ENCODE data around the gene PANK1. TPM values are rescaled to one million over a fixed set of nuclear protein-coding genes. Genes with fewer than 3 reads are reported as not detected.

Gene PANK1
- total RNA-seq, 2 experiments from 2014 or later: 3.2 to 4.0 TPM

DNA sequence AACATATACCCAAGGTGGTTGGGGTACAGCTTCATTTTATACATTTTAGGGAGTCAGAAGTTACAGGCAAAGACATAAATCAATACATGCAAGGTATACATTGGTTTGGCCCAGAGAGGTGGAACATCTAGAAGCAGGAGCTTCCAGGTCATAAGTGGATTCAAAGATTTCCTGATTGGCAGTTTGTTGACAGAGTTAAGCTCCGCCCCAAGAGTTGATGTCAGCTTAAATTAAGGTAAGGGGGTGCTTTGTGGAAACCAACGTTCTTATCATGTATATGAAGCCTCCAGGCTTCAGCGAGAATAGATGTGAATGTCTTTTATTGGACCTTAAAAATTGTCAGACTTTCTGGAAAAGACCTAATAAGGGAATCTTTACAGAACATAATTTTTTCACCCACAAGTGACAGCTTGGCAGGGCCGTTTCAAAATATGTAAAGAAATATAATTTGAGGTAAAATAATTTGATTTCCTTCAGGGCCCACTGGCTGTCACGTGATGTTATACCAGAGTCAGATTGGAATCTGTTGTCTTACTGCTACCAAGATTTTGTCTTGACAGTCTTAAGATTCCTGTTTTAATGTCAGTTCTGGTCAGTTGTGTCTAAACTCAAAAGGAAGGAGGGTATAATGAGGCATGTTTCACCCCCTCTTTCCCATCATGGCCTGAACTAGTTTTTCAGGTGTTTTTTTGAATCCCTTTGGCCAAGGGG, 6.3 kb upstream of the PANK1 start:
- Mint-ChIP-seq H3K36me3 (ENCODE audit: low read depth) (no peaks in the 10 kb centered on the region), H3K27me3 (peaks cover 12% of the 10 kb centered on the region), H3K9me3 (ENCODE audit: low read depth) (no peaks in the 10 kb centered on the region), H3K27ac (no peak overlapping the region), H3K4me1 (no peaks in the 10 kb centered on the region), H3K4me3 (no peak overlapping the region)
- intact Hi-C loops (cut with DNase I, micrococcal nuclease): no loop called here
- POLR2A ChIA-PET: no interaction called here
- CTCF ChIA-PET: no interaction called here
- no peak for DNase-seq
- no peak for ATAC-seq

DNA sequence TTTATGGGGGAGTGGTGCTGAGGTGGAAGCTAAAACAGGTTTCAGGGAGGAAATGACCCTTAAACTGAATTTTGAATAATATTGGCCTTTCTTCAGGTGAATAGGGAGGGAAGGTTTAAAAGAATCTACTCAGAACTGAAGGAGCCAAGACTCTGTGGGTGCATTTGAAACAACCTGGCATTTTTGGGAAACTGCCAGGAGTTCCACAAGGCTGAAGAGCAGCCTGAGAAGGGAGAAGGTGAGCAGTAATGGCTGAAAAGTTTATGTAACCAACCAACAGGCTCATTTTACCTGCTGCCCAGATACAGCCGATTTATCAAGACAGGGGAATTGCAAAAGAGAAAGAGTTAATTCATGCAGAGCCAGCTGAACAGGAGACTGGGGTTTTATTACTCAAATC, 4.0 kb upstream of the PANK1 start:
- H3K27me3 Mint-ChIP-seq: peaks cover 12% of the 10 kb centered on the region
- ATAC-seq (no peak), DNase-seq (no peak)
- ChIA-PET POLR2A (no interaction called here), CTCF (interaction anchor here (1.0 kb wide), 1 partner anchor 486 kb away, joined by 3 read pairs; no protein-coding TSS in a partner anchor)
- intact Hi-C loops (cut with DNase I, micrococcal nuclease): loop anchor here in 1 of 2 experiments (10.0 kb wide), 1 partner anchor 1226 kb away; the partner anchor contains the start of gene RPP30
- no peak overlapping the region for H3K4me3 Mint-ChIP-seq
- peaks cover 2% of the 10 kb centered on the region for H3K36me3 Mint-ChIP-seq (ENCODE audit: low read depth)
- no peak overlapping the region for H3K27ac Mint-ChIP-seq
- H3K4me1 Mint-ChIP-seq: peaks cover 6% of the 10 kb centered on the region
- H3K9me3 Mint-ChIP-seq (ENCODE audit: low read depth): no peaks in the 10 kb centered on the region

DNA sequence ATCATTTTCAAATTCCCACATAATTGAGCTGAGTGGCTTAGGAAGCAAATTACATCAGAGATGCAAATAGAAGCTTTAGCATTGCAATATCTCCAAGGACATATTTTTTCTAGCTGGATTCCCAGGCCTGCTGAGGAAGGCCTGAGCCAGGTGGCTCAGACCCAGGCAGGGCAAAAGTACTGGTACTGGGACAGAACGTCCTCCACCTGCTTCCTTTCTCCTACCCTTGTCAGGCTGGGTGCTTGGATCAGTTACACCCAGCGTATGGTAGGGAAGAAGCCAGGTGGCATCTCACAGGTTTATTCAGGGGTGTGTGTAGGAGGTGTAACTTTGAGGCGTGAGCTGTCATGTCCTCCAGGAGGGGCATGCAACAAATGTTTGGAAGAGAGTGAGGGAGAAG, 3.0 kb upstream of the PANK1 start:
- intact Hi-C loops (cut with DNase I, micrococcal nuclease): loop anchor here in 1 of 2 experiments (10.0 kb wide), 1 partner anchor 1227 kb away; the partner anchor contains the start of gene RPP30
- no peak for ATAC-seq
- DNase-seq: no peak
- Mint-ChIP-seq H3K9me3 (ENCODE audit: low read depth) (no peaks in the 10 kb centered on the region), H3K36me3 (ENCODE audit: low read depth) (peaks cover 2% of the 10 kb centered on the region), H3K4me1 (peaks cover 6% of the 10 kb centered on the region), H3K27me3 (peaks cover 12% of the 10 kb centered on the region), H3K27ac (no peak overlapping the region), H3K4me3 (no peak overlapping the region)
- POLR2A ChIA-PET: no interaction called here
- CTCF ChIA-PET: no interaction called here

DNA sequence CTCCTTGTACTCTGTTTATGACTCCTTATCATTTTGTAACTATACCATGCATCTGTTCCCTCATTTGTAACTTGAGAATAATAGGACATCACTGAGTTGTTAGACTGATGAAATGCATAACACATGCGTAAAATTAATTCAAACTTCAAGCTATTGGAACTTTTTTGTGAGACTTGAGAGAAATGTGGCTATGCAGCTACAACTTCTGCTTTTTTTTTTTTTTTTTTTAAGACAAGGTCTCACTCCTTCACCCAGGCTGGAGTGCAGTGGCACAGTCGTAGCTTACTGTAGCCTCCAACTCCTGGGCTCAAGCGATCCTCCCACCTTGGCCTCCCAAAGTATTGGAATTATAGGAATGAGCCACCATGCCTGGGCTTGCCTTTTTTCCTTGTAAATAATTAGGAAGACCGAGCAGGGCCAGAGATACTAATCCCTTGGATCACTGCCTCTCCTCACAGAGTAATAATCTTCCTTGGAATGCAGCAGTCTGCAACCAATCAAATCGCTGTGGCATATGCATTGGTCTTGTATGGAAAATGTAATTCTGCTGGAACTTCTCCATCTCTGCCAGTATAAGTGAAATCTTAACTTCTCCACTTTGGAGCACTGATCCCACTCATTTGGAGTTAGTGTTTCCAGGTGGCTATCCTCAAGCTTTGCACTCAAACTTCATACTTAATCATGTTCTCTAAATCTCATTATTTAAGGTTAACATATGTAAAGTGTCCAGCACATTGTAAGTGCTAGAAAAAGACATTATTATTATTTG, 2.0 kb upstream of the PANK1 start:
- intact Hi-C loops (cut with DNase I, micrococcal nuclease): loop anchor here in 1 of 2 experiments (10.0 kb wide), 1 partner anchor 1228 kb away; the partner anchor contains the start of gene RPP30
- H3K36me3 Mint-ChIP-seq (ENCODE audit: low read depth): peaks cover 2% of the 10 kb centered on the region
- ATAC-seq: no peak
- H3K4me3 Mint-ChIP-seq: no peak overlapping the region
- ChIA-PET CTCF (interaction anchor here (0.5 to 1.1 kb wide), 2 partner anchors 11 to 430 kb away, joined by 3 read pairs; no protein-coding TSS in a partner anchor), POLR2A (no interaction called here)
- peaks cover 12% of the 10 kb centered on the region for H3K27me3 Mint-ChIP-seq
- H3K4me1 Mint-ChIP-seq: peaks cover 6% of the 10 kb centered on the region
- H3K27ac Mint-ChIP-seq: no peak overlapping the region
- H3K9me3 Mint-ChIP-seq (ENCODE audit: low read depth): no peaks in the 10 kb centered on the region
- DNase-seq: no peak

DNA sequence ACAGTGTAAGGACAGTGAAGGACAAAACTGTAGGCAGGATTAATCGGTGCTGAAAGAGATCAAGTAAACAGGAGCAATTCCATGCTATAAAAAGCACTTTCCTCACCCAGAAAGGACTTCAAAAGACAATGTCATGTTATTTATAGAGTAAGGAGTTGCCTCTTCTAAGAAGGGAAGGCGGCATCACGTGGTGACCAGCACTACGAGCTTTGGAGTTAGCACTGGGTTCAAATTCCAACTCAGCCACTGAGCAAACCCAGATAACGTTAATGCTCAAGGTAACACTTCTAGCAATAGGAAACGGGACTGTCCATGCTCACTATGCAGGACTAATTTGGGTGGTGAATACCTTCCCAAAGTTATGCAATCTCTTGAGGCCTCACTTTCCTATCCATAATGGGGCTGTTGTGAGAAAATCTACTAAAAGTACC, 715 bp upstream of the PANK1 start:
- ChIA-PET POLR2A (no interaction called here), CTCF (interaction anchor here (1.0 to 1.1 kb wide), 2 partner anchors 9 to 27 kb away, joined by 3 to 4 read pairs; no protein-coding TSS in a partner anchor)
- peaks cover 2% of the 10 kb centered on the region for H3K36me3 Mint-ChIP-seq (ENCODE audit: low read depth)
- H3K4me1 Mint-ChIP-seq: peaks cover 6% of the 10 kb centered on the region
- no peak overlapping the region for H3K4me3 Mint-ChIP-seq
- H3K27me3 Mint-ChIP-seq: peaks cover 12% of the 10 kb centered on the region
- ATAC-seq (no peak), DNase-seq (peak; percentile 6)
- H3K9me3 Mint-ChIP-seq (ENCODE audit: low read depth): no peaks in the 10 kb centered on the region
- intact Hi-C loops (cut with DNase I, micrococcal nuclease): loop anchor here (1.0 to 10.0 kb wide), 4 partner anchors 56 to 1229 kb away; partner anchors contain the start of genes IFIT5 (in 2 of the 2), KIF20B (in 1 of the 2) and RPP30 (in 1 of the 2)
- H3K27ac Mint-ChIP-seq: peak overlapping the region; percentile 92

DNA sequence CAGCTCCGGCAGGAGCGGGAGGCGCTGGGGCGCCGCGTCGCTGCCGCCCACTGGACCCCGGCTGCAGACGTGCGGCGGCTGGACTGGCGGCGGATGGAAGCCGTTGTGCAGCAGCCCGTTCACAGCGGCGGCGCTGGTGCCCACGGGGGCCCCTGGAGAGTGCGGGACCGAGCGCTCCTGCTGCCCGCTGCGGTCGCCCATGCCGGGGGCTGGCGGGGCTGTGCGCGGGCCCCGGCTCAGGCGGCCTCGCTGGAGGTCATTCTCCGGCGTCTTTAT, 413 bp downstream of the PANK1 start:
- Mint-ChIP-seq H3K27me3 (peaks cover 11% of the 10 kb centered on the region), H3K27ac (peak overlapping the region; percentile 32), H3K4me1 (peaks cover 6% of the 10 kb centered on the region), H3K9me3 (ENCODE audit: low read depth) (no peaks in the 10 kb centered on the region), H3K36me3 (ENCODE audit: low read depth) (peaks cover 2% of the 10 kb centered on the region), H3K4me3 (no peak overlapping the region)
- ChIA-PET CTCF (interaction anchor here (0.8 kb wide), 1 partner anchor 261 kb away, joined by 3 read pairs; no protein-coding TSS in a partner anchor), POLR2A (no interaction called here)
- DNase-seq (no peak), ATAC-seq (peak; percentile 25)
- intact Hi-C loops (cut with DNase I, micrococcal nuclease): loop anchor here (1.0 to 10.0 kb wide), 5 partner anchors 57 to 1578 kb away; partner anchors contain the start of genes IFIT5 (in 2 of the 2), KIF20B (in 1 of the 2), PCGF5 (in 1 of the 2) and RPP30 (in 1 of the 2)

DNA sequence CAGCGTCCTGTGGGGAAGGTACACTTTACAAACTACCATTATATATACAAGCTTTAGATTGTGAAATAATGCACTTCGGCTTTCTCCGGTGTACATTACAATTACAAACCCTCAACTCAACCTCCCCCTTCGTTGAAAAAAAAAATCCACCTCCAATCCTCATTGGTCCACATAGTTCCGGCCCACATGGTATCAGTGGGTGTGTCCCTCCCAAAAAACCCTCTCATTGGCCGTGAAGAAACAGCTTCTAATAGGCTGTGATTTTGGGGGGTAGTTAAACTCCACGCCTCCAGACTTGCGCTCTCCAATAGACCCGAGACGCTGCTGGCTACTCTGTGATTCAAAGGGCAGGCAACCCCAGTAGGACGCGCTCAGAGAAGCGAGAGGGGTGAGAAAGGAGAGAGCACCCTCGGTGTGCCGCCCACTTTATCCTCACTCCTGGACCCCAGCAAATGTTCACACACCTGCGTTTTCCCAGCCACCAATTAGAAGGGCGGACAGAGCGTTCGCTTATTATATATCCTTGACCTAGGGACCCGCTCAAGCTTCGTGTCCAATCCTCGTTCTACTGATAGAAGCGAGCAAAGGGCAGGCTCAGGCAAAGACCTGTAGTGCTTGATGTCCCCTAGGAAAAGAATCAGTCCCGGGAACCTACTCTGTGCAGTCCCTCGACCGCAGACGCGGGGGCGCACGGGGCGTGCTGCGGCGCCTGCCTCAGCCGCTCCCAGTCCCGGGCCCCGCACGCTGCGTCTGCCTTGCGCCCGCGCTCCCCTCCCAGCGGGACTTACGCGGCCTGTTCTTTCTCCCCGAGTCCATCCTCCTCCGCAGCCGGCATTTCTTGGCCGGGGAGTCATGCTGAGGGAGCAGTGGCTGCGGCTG, 991 bp downstream of the PANK1 start:
- Mint-ChIP-seq H3K27ac (peak overlapping the region; percentile 32), H3K4me3 (no peak overlapping the region), H3K9me3 (ENCODE audit: low read depth) (no peaks in the 10 kb centered on the region), H3K36me3 (ENCODE audit: low read depth) (peaks cover 2% of the 10 kb centered on the region), H3K27me3 (peaks cover 7% of the 10 kb centered on the region), H3K4me1 (peaks cover 6% of the 10 kb centered on the region)
- ChIA-PET CTCF (interaction anchor here (0.7 to 1.2 kb wide), 6 partner anchors 25 to 654 kb away, joined by 3 read pairs; no protein-coding TSS in a partner anchor), POLR2A (interaction anchor here (0.6 to 1.8 kb wide), 6 partner anchors 12 to 653 kb away, joined by 3 to 22 read pairs (median 4); partner anchors contain the start of genes FAS, KIF20B and LIPA)
- ATAC-seq (peak; percentile 87), DNase-seq (peak; percentile 79)
- intact Hi-C loops (cut with DNase I, micrococcal nuclease): loop anchor here (1.0 to 10.0 kb wide), 5 partner anchors 57 to 1578 kb away; partner anchors contain the start of genes IFIT5 (in 2 of the 2), KIF20B (in 1 of the 2), PCGF5 (in 1 of the 2) and RPP30 (in 1 of the 2)

DNA sequence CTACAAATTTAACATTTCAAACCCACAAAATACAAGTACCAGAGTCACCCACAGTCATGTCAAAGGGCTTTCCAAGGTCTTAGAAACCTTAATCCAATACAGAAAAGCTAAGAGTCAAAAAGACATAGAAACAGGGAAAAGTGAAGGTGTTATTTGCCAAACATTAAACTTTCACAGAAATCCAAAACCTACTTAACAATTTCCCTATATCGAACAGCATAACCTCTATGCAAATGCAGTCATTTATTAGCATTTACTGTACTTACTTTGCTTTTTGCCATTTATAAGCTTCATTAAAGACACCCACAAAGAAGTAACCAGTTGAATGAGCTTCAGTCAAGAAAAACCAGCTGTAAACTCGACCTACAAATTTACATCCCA, 1.6 kb downstream of the PANK1 start:
- ChIA-PET POLR2A (interaction anchor here (0.6 to 1.8 kb wide), 5 partner anchors 13 to 429 kb away, joined by 3 to 22 read pairs (median 3); partner anchors contain the start of genes KIF20B and LIPA), CTCF (interaction anchor here (0.6 to 1.2 kb wide), 6 partner anchors 24 to 1236 kb away, joined by 3 read pairs; no protein-coding TSS in a partner anchor)
- ATAC-seq (no peak), DNase-seq (no peak)
- no peak overlapping the region for H3K4me3 Mint-ChIP-seq
- no peaks in the 10 kb centered on the region for H3K9me3 Mint-ChIP-seq (ENCODE audit: low read depth)
- intact Hi-C loops (cut with DNase I, micrococcal nuclease): loop anchor here (5.0 to 10.0 kb wide), 2 partner anchors 1231 to 1579 kb away; partner anchors contain the start of genes PCGF5 (in 1 of the 2) and RPP30 (in 1 of the 2)
- peaks cover 6% of the 10 kb centered on the region for H3K27me3 Mint-ChIP-seq
- H3K4me1 Mint-ChIP-seq: peaks cover 6% of the 10 kb centered on the region
- peaks cover 2% of the 10 kb centered on the region for H3K36me3 Mint-ChIP-seq (ENCODE audit: low read depth)
- H3K27ac Mint-ChIP-seq: no peak overlapping the region

DNA sequence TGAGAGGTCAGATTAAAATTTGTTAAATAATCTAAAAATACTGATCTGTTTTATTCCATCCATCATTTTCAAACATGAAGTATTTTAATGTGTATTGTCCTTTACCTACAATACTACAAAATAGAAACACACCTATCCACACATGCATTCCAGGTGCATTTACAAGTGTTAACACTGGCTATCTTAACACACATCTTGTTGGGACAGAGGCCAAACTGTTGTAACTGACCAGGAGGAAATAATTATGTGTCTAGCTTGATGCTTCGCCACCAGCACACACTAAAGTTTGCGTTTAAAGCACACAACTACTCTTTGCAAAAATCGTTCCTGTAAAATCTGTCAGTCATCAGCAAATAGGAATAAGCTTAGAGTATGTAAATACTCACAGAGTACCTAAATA, 2.8 kb downstream of the PANK1 start:
- H3K9me3 Mint-ChIP-seq (ENCODE audit: low read depth): no peaks in the 10 kb centered on the region
- H3K27ac Mint-ChIP-seq: no peak overlapping the region
- ChIA-PET CTCF (no interaction called here), POLR2A (no interaction called here)
- no peak overlapping the region for H3K4me3 Mint-ChIP-seq
- intact Hi-C loops (cut with DNase I, micrococcal nuclease): loop anchor here (5.0 to 10.0 kb wide), 2 partner anchors 1233 to 1580 kb away; partner anchors contain the start of genes PCGF5 (in 1 of the 2) and RPP30 (in 1 of the 2)
- H3K36me3 Mint-ChIP-seq (ENCODE audit: low read depth): peaks cover 2% of the 10 kb centered on the region
- H3K27me3 Mint-ChIP-seq: peaks cover 3% of the 10 kb centered on the region
- H3K4me1 Mint-ChIP-seq: peaks cover 6% of the 10 kb centered on the region
- DNase-seq: no peak
- no peak for ATAC-seq

DNA sequence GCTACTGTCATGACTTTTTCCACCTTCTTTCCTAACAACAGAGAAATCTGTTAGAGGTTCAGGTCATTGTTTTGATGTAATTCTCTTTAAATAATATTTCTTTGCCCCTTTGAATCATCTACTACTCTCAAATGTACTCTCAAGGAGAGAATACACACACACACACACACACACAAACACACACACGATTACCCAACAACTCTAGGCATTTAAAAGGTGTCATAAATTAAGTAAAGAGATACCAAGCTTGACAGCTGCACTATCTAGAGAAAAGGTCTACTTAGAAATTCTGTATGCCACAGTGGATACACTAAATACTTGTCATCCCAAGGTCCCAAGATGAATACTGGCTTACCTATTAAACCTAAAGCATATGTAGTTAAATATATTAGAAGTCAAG, 4.8 kb downstream of the PANK1 start:
- Mint-ChIP-seq H3K36me3 (ENCODE audit: low read depth) (peaks cover 2% of the 10 kb centered on the region), H3K4me1 (peaks cover 2% of the 10 kb centered on the region), H3K27me3 (no peaks in the 10 kb centered on the region), H3K4me3 (no peak overlapping the region), H3K9me3 (ENCODE audit: low read depth) (no peaks in the 10 kb centered on the region), H3K27ac (no peak overlapping the region)
- POLR2A ChIA-PET: no interaction called here
- ATAC-seq (no peak), DNase-seq (no peak)
- intact Hi-C loops (cut with DNase I, micrococcal nuclease): loop anchor here (5.0 to 10.0 kb wide), 2 partner anchors 1235 to 1582 kb away; partner anchors contain the start of genes PCGF5 (in 1 of the 2) and RPP30 (in 1 of the 2)
- CTCF ChIA-PET: no interaction called here
